Measurements from ENCODE around the gene EDRF1.

Gene EDRF1

DNA sequence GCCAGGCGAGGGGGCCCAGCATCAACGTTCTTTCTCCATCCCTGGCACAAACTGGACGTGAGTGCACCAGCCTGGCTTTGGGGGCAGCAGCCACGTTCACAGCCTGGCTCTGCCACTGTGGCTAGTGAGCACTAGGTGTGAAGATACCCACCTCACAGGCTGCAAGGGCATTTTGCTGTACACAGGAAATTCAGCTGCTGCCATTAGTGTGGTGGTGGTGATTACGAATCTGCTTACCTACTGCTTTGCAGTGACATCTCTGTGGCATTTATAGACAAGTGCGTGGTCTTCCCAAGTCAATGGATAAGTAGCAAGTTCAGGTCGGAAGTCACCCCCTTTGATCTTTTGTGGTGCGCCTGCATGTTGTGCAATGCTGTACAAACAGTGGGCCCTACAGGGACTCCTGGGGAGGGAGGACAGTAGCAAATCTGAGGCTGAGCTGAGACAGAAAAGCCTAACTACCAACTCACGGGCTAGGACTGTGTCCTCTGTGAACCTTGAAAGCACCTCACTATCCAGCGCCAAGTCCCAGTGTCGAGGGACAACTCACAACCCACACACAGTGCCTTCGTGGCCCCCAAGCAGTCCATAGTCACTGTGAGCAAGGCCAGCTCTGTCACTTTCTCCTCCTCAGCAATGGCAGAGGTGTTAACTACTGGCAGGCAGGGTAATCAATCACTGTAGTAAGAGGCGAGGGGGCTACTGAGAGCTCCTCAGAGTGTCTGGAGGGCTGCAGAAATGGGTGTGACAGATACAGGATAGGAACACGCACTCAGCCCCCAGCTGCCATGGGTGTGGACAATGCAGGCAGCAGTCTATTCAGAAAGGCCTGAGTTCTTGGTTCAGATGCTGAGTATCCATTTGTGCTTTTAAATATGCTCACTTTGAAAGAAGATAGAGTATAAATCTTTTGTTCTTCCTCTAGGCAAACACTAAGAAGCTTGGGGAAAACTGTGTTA is 73.1 kb downstream of the EDRF1 start:
- H3K4me3 ChIP-seq (ENCODE audit: low read depth, low read length) = no peak overlapping the region
- TF ChIP-seq, protein P1, sequence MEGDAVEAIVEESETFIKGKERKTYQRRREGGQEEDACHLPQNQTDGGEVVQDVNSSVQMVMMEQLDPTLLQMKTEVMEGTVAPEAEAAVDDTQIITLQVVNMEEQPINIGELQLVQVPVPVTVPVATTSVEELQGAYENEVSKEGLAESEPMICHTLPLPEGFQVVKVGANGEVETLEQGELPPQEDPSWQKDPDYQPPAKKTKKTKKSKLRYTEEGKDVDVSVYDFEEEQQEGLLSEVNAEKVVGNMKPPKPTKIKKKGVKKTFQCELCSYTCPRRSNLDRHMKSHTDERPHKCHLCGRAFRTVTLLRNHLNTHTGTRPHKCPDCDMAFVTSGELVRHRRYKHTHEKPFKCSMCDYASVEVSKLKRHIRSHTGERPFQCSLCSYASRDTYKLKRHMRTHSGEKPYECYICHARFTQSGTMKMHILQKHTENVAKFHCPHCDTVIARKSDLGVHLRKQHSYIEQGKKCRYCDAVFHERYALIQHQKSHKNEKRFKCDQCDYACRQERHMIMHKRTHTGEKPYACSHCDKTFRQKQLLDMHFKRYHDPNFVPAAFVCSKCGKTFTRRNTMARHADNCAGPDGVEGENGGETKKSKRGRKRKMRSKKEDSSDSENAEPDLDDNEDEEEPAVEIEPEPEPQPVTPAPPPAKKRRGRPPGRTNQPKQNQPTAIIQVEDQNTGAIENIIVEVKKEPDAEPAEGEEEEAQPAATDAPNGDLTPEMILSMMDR (IDR thresholded peaks at IDR 0.05; ENCODE audit: insufficient read depth, low read depth, low read length, missing control alignments) = no peak
- DNase-seq (ENCODE audit: low read depth) = no peak

DNA sequence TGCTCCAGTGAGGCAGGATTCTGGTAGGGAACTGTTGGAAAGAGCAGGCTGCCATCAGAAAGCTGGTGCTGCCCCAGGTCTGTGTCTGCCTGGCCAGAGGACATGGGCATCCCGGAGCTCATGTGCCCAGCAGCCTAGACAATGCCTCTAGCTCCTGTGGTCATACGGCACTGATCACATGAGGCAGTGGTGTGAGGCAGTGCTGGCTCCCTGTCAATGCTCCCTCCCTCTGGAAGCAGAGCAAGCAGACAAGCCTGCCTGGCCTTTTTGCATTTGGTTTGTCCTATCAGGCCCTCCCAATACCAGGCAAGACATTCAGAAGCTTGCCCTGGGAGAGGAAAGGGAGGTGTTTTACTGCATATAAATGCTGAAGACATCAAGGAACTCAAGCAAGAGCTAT is 75.6 kb downstream of the EDRF1 start:
- DNase-seq (ENCODE audit: low read depth) = no peak
- H3K4me3 ChIP-seq (ENCODE audit: low read depth, low read length) = no peak overlapping the region
- TF ChIP-seq, protein P1 (IDR thresholded peaks at IDR 0.05; ENCODE audit: insufficient read depth, low read depth, low read length, missing control alignments) = no peak

DNA sequence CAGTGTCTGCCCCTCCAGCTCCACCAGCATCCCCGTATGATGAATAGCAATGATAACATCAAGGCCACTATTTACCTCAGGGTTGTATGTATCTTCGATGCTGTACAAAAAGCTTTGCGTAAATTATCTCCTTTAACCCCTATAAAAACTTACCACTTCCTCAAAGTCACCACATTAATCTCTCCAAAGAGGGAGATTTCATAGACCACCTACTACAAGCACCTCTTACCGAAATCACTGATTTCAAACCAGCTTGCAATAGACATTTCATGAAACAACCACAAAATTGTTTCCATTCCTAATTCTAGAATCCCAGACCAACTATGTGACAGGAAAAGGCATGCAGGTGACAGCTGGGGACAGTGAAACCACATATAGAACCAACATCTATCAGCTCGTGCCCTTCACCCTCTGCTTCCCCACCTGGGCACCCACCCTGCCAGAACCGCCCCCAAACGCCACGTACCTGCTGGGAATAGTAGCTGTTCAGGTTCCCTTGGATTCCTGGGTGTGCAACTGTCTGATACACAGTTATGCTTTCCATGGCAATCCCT is 76.2 kb downstream of the EDRF1 start:
- TF ChIP-seq, protein P1 (IDR thresholded peaks at IDR 0.05; ENCODE audit: insufficient read depth, low read depth, low read length, missing control alignments) = no peak
- DNase-seq (ENCODE audit: low read depth) = no peak
- H3K4me3 ChIP-seq (ENCODE audit: low read depth, low read length) = no peak overlapping the region

DNA sequence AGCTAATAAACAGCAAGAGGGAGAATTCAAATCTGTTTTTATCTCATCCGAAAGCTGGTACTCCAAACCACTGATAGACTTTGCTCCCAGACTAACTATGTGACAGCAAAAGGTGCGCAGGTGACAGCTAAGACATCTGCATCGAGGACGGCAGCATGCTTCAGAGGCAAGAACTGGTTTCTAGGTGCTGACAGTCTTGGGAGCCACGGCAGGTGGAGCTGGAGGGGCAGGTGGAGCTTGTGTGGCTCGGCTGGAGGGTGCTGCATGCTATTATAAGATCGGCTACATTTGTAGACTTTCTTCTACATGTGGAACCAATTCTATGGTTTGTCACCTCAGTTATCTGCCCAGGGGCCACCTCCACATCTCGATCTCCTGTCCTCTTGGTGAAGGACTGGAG is 77.9 kb downstream of the EDRF1 start:
- DNase-seq (ENCODE audit: low read depth) = no peak
- TF ChIP-seq, protein P1 (IDR thresholded peaks at IDR 0.05; ENCODE audit: insufficient read depth, low read depth, low read length, missing control alignments) = no peak
- H3K4me3 ChIP-seq (ENCODE audit: low read depth, low read length) = no peak overlapping the region

DNA sequence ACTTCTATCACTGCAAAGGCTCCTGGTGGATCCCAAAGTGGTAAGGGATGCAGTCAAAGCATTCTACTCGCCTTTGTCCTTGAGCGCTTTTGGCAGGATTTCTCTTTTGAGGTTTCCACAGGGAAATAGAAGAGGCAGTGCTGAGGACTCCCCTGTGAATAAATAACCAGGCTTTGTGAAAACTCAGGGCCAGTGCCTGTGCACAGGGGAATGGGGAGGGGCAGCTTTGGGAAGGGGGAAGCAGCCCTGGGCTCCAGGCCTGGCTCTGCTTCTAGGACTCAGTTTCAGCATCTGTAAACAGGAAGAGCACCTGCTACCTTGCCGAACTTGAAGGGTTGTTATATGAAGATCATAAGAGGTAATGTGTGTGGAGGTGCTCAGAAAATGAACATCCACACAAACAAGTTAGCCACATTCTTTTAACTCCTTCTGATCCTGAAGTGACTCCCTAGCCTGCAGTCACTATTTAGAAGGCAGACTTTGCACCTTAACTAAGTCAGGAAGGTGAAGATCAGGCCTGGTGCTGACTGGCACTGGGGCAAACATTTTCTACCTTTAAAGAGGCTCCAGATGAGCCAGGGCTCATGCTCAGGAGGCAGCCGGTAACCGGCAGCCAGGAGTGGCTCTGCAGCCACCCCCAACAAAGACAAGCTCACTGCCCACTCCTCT is 78.6 kb downstream of the EDRF1 start:
- H3K4me3 ChIP-seq (ENCODE audit: low read depth, low read length) = no peak overlapping the region
- TF ChIP-seq, protein P1 (IDR thresholded peaks at IDR 0.05; ENCODE audit: insufficient read depth, low read depth, low read length, missing control alignments) = no peak
- no peak for DNase-seq (ENCODE audit: low read depth)

DNA sequence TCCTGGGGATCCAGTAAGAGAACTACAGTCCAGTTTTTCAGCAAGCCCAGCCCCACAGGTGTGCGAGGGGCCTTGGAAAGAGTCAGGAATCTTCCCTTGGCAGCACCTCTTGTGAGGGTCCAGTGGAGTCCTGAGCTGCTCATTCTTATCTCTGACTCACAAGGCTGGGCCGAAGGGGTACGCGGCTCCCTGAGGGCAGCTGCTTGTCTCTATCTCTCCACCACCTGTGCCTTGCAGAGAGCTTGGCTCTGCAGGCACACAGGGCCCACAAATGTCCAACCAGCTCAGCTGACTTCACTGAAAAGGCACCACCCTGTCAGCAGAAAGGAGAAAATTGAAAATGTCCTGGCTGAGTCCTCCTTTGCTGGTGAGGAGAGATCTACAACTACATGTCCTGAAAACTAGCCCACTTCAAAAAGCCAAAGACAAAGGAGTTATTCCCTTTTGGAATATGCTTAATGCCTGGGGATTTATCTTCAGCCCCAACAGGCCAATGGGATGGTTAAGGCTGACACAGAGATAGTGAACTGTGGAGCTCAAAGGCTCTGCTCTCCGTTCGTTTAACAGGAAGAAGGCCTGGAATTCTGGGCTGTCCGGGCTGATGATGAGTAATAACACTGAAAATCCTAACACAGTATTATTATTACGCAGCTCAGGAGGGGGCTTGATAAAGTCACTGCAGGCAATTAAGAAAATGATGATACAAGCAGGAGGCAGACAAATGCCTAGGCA is 80.1 kb downstream of the EDRF1 start:
- DNase-seq (ENCODE audit: low read depth) = no peak
- TF ChIP-seq, protein P1 (IDR thresholded peaks at IDR 0.05; ENCODE audit: insufficient read depth, low read depth, low read length, missing control alignments) = no peak
- no peak overlapping the region for H3K4me3 ChIP-seq (ENCODE audit: low read depth, low read length)
